A673 (cell line): Measurements from ENCODE around the gene GRID1.

Experiments
- CTCF ChIP-seq: fragments of 300-800, 200-600 bp; sonication (generic); conservative IDR thresholded peaks from 2 replicates; pipeline ENCODE4 v1.5.1; 2017; ENCODE audit warnings: low read depth, mild to moderate bottlenecking, antibody characterized with exemption, low read length, moderate library complexity, mixed read lengths
- EZH2 ChIP-seq: fragments of 200-600 bp; sonication (generic); IDR thresholded peaks from 2 replicates; pipeline ENCODE4 v1.6.1; 2017; ENCODE audit warnings: borderline replicate concordance, low read depth, mild to moderate bottlenecking, mixed read lengths, antibody characterized with exemption, low read length; ENCODE audit not compliant: poor library complexity, severe bottlenecking

- TF ChIP-seq EZH2 (no peak), CTCF (no peak)
Observed at GRCh38 chr10:85997544-85997943, 369.1 kb downstream of the GRID1 start.
